ENCODE results near the gene PRUNE2. TPM values are rescaled to one million over a fixed set of nuclear protein-coding genes. Genes with fewer than 3 reads are reported as not detected.

The PRUNE2 gene
- total RNA-seq, 2 experiments from 2014 or later = 0.38 to 0.44 TPM

- H3K9me3 ChIP-seq (ENCODE audit: low read length) = no peaks in the 10 kb centered on the region
- H3K27ac ChIP-seq (ENCODE audit: low read depth, low read length, poor library complexity, severe bottlenecking) = no peak overlapping the region
- CTCF ChIA-PET (ENCODE audit: unreplicated experiment) = no interaction called here
- no peaks in the 10 kb centered on the region for H4K20me1 ChIP-seq (ENCODE audit: insufficient read depth, low read length)
- TF ChIP-seq CTCF (conservative IDR thresholded peaks at IDR 0.05; ENCODE audit: low read length) (no peak), EZH2phosphoT487 (IDR thresholded peaks at IDR 0.05; ENCODE audit: borderline replicate concordance, low read depth, low read length) (no peak)
- intact Hi-C loops (cut with micrococcal nuclease; ENCODE audit: unreplicated experiment) = no loop called here
- no peaks in the 10 kb centered on the region for H3K36me3 ChIP-seq (ENCODE audit: insufficient read depth, low read length)
- POLR2A ChIA-PET = no interaction called here
- H3K4me1 ChIP-seq (ENCODE audit: insufficient read depth, low read length, poor library complexity, severe bottlenecking) = no peaks in the 10 kb centered on the region
- H3K4me3 ChIP-seq (ENCODE audit: low read depth, low read length, poor library complexity, severe bottlenecking) = no peak overlapping the region
- H3K4me2 ChIP-seq (ENCODE audit: low read length) = no peak overlapping the region
- BruUV-seq (replicated peaks) = no TSS peak
- no peaks in the 10 kb centered on the region for H3K79me2 ChIP-seq (ENCODE audit: insufficient read depth, low read depth, low read length)
- no peak for DNase-seq (ENCODE audit: low spot score)
- H2AFZ ChIP-seq (ENCODE audit: low read length) = no peak overlapping the region
- no peaks in the 10 kb centered on the region for H3K9me2 ChIP-seq (ENCODE audit: insufficient read depth, low read length)
Measured at GRCh38 chr9:76725885-76726284, 180.0 kb downstream of the PRUNE2 start.

- ChIA-PET CTCF (ENCODE audit: unreplicated experiment) (no interaction called here), POLR2A (no interaction called here)
- no peak overlapping the region for H3K4me3 ChIP-seq (ENCODE audit: low read depth, low read length, poor library complexity, severe bottlenecking)
- no peak overlapping the region for H3K27ac ChIP-seq (ENCODE audit: low read depth, low read length, poor library complexity, severe bottlenecking)
- no peak for TF ChIP-seq CTCF (conservative IDR thresholded peaks at IDR 0.05; ENCODE audit: low read length)
- no peak for TF ChIP-seq EZH2phosphoT487 (IDR thresholded peaks at IDR 0.05; ENCODE audit: borderline replicate concordance, low read depth, low read length)
- H3K4me1 ChIP-seq (ENCODE audit: insufficient read depth, low read length, poor library complexity, severe bottlenecking) = no peaks in the 10 kb centered on the region
- H3K36me3 ChIP-seq (ENCODE audit: insufficient read depth, low read length) = no peaks in the 10 kb centered on the region
- H3K9me3 ChIP-seq (ENCODE audit: low read length) = no peaks in the 10 kb centered on the region
- H3K79me2 ChIP-seq (ENCODE audit: insufficient read depth, low read depth, low read length) = no peaks in the 10 kb centered on the region
- H3K4me2 ChIP-seq (ENCODE audit: low read length) = no peak overlapping the region
- intact Hi-C loops (cut with micrococcal nuclease; ENCODE audit: unreplicated experiment) = no loop called here
- H3K9me2 ChIP-seq (ENCODE audit: insufficient read depth, low read length) = no peaks in the 10 kb centered on the region
- BruUV-seq (replicated peaks) = no TSS peak
- no peak for DNase-seq (ENCODE audit: low spot score)
- no peak overlapping the region for H2AFZ ChIP-seq (ENCODE audit: low read length)
- H4K20me1 ChIP-seq (ENCODE audit: insufficient read depth, low read length) = no peaks in the 10 kb centered on the region
Measured at GRCh38 chr9:76725011-76725546, 180.8 kb downstream of the PRUNE2 start.

DNA sequence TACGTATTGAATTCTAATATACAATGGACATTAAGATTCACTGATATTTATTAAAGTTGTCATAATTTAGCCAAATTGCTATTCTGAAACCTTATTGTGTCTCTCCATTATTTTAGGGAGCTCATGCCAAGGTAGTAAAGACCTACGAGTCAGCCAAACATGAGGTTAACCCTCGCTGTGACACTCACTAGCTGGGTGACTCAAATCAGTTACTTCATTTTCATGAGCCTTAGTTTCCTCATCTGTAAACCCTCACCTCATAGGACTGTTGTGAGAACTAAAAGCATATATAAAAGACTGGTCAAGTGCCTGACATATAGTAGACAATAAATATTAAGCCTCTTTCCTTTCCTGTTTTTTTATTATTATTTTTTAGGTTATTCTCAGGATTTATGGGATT is 185.7 kb downstream of the PRUNE2 start:
- no peak for TF ChIP-seq CTCF (conservative IDR thresholded peaks at IDR 0.05; ENCODE audit: low read length)
- TF ChIP-seq EZH2phosphoT487 (IDR thresholded peaks at IDR 0.05; ENCODE audit: borderline replicate concordance, low read depth, low read length) = no peak
- Histone ChIP-seq H3K36me3 (ENCODE audit: insufficient read depth, low read length) (no peaks in the 10 kb centered on the region), H3K4me1 (ENCODE audit: insufficient read depth, low read length, poor library complexity, severe bottlenecking) (no peaks in the 10 kb centered on the region), H3K9me2 (ENCODE audit: insufficient read depth, low read length) (no peaks in the 10 kb centered on the region), H2AFZ (ENCODE audit: low read length) (no peak overlapping the region), H3K27ac (ENCODE audit: low read depth, low read length, poor library complexity, severe bottlenecking) (no peak overlapping the region), H4K20me1 (ENCODE audit: insufficient read depth, low read length) (no peaks in the 10 kb centered on the region), H3K9me3 (ENCODE audit: low read length) (no peaks in the 10 kb centered on the region), H3K79me2 (ENCODE audit: insufficient read depth, low read depth, low read length) (no peaks in the 10 kb centered on the region), H3K4me3 (ENCODE audit: low read depth, low read length, poor library complexity, severe bottlenecking) (no peak overlapping the region), H3K4me2 (ENCODE audit: low read length) (no peak overlapping the region)
- ChIA-PET POLR2A (interaction anchor here (0.9 kb wide), 1 partner anchor 70 kb away, joined by 3 read pairs; no protein-coding TSS in a partner anchor), CTCF (ENCODE audit: unreplicated experiment) (interaction anchor here (0.6 kb wide), 1 partner anchor 220 kb away, joined by 3 read pairs; no protein-coding TSS in a partner anchor)
- intact Hi-C loops (cut with micrococcal nuclease; ENCODE audit: unreplicated experiment) = no loop called here
- no TSS peak for BruUV-seq (replicated peaks)
- no peak for DNase-seq (ENCODE audit: low spot score)

Data from OCI-LY7 (cell line).